Endothelial cell of umbilical vein (primary cell): ENCODE measurements around the gene TMEM217. TPM values are rescaled to one million over a fixed set of nuclear protein-coding genes. Genes with fewer than 3 reads are reported as not detected.

ENCODE experiments used
- BruUV-seq: library from RNA; stranded (reverse); fragments of 400-500 nt; replicated peaks from 2 replicates; lab custom pipeline; 2021; lab: Mats Ljungman, UMichigan
- CTCF ChIA-PET: fragments of 300-600, 350-600 bp; sonication (Branson Sonifier 250); formaldehyde crosslinking; loops from one replicate; lab custom pipeline; 2021; ENCODE audit warnings: antibody characterized with exemption, inconsistent platforms; lab: Charles Lee
- POLR2A ChIA-PET: fragments of 300-600, 350-600 bp; sonication (Branson Sonifier 250); formaldehyde crosslinking; loops from one replicate; lab custom pipeline; 2021; ENCODE audit warnings: antibody characterized with exemption, inconsistent platforms; lab: Charles Lee
- DNase-seq: peaks from one replicate; pipeline ENCODE4 v3.0.0-alpha.2; 2011; ENCODE audit warnings: low read depth, low spot score
- FAIRE-seq: peaks from 2 replicates; lab custom pipeline; 2011; peaks lifted over from hg19 to GRCh38; lab: Jason Lieb, UNC
- H2AFZ ChIP-seq: 2 replicates; pipeline ENCODE4 v1.6.0; 2012; ENCODE audit warnings: low read depth, low read length, control low read depth, inconsistent platforms
- H3K27ac ChIP-seq: 2 replicates; pipeline ENCODE4 v1.5.1; 2011; ENCODE audit warnings: low read depth, mild to moderate bottlenecking, control low read depth, low read length, moderate library complexity; ENCODE audit not compliant: insufficient read depth
- H3K27me3 ChIP-seq, 2 experiments: 2 replicates each; pipeline versions ENCODE4 v1.6.0 to v1.6.1; 2011; ENCODE audit warnings: low read length in 2 of 2, mixed read lengths in 1 of 2; ENCODE audit not compliant: control insufficient read depth in 2 of 2, insufficient read depth in 2 of 2
- H3K36me3 ChIP-seq, 2 experiments: 2 replicates in 1 of 2; 3 replicates in 1 of 2; pipeline ENCODE4 v1.5.1; 2011; ENCODE audit warnings: low read length in 2 of 2, mild to moderate bottlenecking in 1 of 2, moderate library complexity in 1 of 2; ENCODE audit not compliant: control insufficient read depth in 2 of 2, insufficient read depth in 2 of 2; ENCODE audit errors: extremely low read depth in 1 of 2
- H3K4me1 ChIP-seq: 3 replicates; pipeline ENCODE4 v1.5.1; 2011; ENCODE audit warnings: mild to moderate bottlenecking, low read length; ENCODE audit not compliant: control insufficient read depth, insufficient read depth; ENCODE audit errors: extremely low read depth
- H3K4me2 ChIP-seq: 2 replicates; pipeline ENCODE4 v1.6.1; 2011; ENCODE audit warnings: low read length, control low read depth, mixed read lengths; ENCODE audit not compliant: insufficient read depth
- H3K4me3 ChIP-seq, 3 experiments: fragments of 200-600 bp in 1 of 3; sonication (generic), shearing (Covaris generic) in 1 of 3; replicated peaks in 1 of 3; 2 replicates each; pipeline ENCODE4 v1.5.1; 2011 to 2016; ENCODE audit warnings: control low read depth in 3 of 3, low read length in 3 of 3, mild to moderate bottlenecking in 2 of 3, inconsistent platforms in 1 of 3, low read depth in 1 of 3, moderate library complexity in 1 of 3; ENCODE audit not compliant: insufficient read depth in 1 of 3
- H3K79me2 ChIP-seq: 2 replicates; pipeline ENCODE4 v1.6.0; 2012; ENCODE audit warnings: low read length, inconsistent platforms; ENCODE audit not compliant: control insufficient read depth, insufficient read depth
- H3K9ac ChIP-seq: replicated peaks from 2 replicates; pipeline ENCODE3; 2011; ENCODE audit warnings: low read length, control low read depth; ENCODE audit not compliant: insufficient read depth; ENCODE audit errors: extremely low read depth
- H3K9me1 ChIP-seq: replicated peaks from 3 replicates; pipeline ENCODE4 v1.6.0; 2011; ENCODE audit warnings: mild to moderate bottlenecking, low read length; ENCODE audit not compliant: control insufficient read depth, insufficient read depth; ENCODE audit errors: extremely low read depth
- H3K9me3 ChIP-seq: replicated peaks from 2 replicates; pipeline ENCODE4 v1.5.1; 2012; ENCODE audit warnings: low read length, inconsistent platforms; ENCODE audit not compliant: control insufficient read depth, insufficient read depth
- H4K20me1 ChIP-seq: replicated peaks from 2 replicates; pipeline ENCODE3; 2011; ENCODE audit warnings: mild to moderate bottlenecking, low read length; ENCODE audit not compliant: control insufficient read depth, insufficient read depth; ENCODE audit errors: extremely low read depth
- CTCF ChIP-seq, 2 donors: IDR thresholded peaks; 1 replicate in 1 of 2; 2 replicates in 1 of 2; pipeline ENCODE4 v1.5.1; 2011; ENCODE audit warnings: low read length in 2 of 2, mild to moderate bottlenecking in 2 of 2, moderate library complexity in 2 of 2, control low read depth in 1 of 2, inconsistent platforms in 1 of 2, low read depth in 1 of 2; ENCODE audit not compliant: insufficient read depth in 1 of 2; ENCODE audit errors: extremely low read depth in 1 of 2
- MYC ChIP-seq: IDR thresholded peaks from one replicate; pipeline ENCODE4 v1.6.1; 2011; ENCODE audit warnings: mild to moderate bottlenecking, low read depth, low read length
- dilution Hi-C: fragments of 300-500 bp; cut with MboI; formaldehyde crosslinking; loops from one replicate; pipeline ENCODE4 v1.15.0; 2019; ENCODE audit warnings: low sequenced_read_pairs; ENCODE audit not compliant: extremely low pct_ligation_motif_present
- intact Hi-C: fragments of 100-400 bp; cut with micrococcal nuclease; formaldehyde crosslinking; loops from one replicate; pipeline ENCODE4 v1.10.0; 2022
- polyA plus RNA-seq, 4 experiments: library from polyadenylated mRNA; depleted of rRNA in 3 of 4; stranded (reverse) in 3 of 4; unstranded in 1 of 4; fragments of >200 nt; gene quantifications; 2 replicates each; pipeline versions ENCODE4 v1.2.1 to v1.2.3, GENCODE V29; 2011 to 2012; ENCODE audit warnings: missing spikeins in 1 of 4
- total RNA-seq: library from RNA; stranded (reverse); gene quantifications from 2 replicates; pipeline ENCODE4 v1.2.3, GENCODE V29; 2021

TMEM217 gene
- total and polyA plus RNA-seq, 2 donors (not counting 3 experiments of a cell fraction or from before 2014, with no cell fraction given), result 6.8 to 15.8 TPM

GRCh38 chr6:37210313-37210968 lies 47.5 kb downstream of the TMEM217 start:
- POLR2A ChIA-PET, result no interaction called here
- DNase-seq (peak; percentile 82), FAIRE-seq (peak; percentile 95)
- H3K4me2 ChIP-seq, result no peak overlapping the region
- BruUV-seq, result no TSS peak
- peak; percentile 80 to 91 for TF ChIP-seq CTCF (IDR thresholded peaks at IDR 0.05; ENCODE audit: extremely low read depth in 1 of 2, insufficient read depth in 1 of 2, low read depth in 1 of 2, low read length in 2 of 2)
- no peak for TF ChIP-seq MYC
- no peaks in the 10 kb centered on the region for H3K36me3 ChIP-seq
- no peak overlapping the region for H3K9ac ChIP-seq
- H3K79me2 ChIP-seq, result no peaks in the 10 kb centered on the region
- no peaks in the 10 kb centered on the region for H4K20me1 ChIP-seq
- CTCF ChIA-PET, result interaction anchor here (0.5 to 12.5 kb wide), 64 partner anchors 9 to 446 kb away, joined by 3 to 330 read pairs (median 4); partner anchors contain the start of genes C6orf89, MTCH1, PIM1 and TBC1D22B
- H3K27ac ChIP-seq, result no peak overlapping the region
- H3K4me3 ChIP-seq, result no peak overlapping the region
- no peaks in the 10 kb centered on the region for H3K9me1 ChIP-seq
- dilution Hi-C loops (no loop called here), intact Hi-C loops (loop anchor here (1.0 to 2.0 kb wide), 5 partner anchors 38 to 444 kb away; partner anchors contain the start of gene C6orf89)
- no peak overlapping the region for H2AFZ ChIP-seq
- no peaks in the 10 kb centered on the region for H3K4me1 ChIP-seq
- H3K9me3 ChIP-seq, result no peaks in the 10 kb centered on the region
- H3K27me3 ChIP-seq, result peaks cover 12 to 18% of the 10 kb centered on the region in 2 experiments
